GM18499 (cell line): ENCODE measurements around the gene FBF1.
"Not testable (repeated sequence)": the region's sequence is repeated elsewhere in the genome, so short reads cannot be mapped to it uniquely, and the experiment has no call there.

Experiments used
- ATAC-seq: cut with Tn5 transposase; IDR thresholded peaks from one replicate; pipeline ENCODE4 v1.9.1; 2021; ENCODE audit warnings: moderate number of reproducible peaks; ENCODE audit not compliant: insufficient read depth, unreplicated experiment

The FBF1 gene

GRCh38 chr17:75897160-75898019, 43.5 kb downstream of the FBF1 start:
- ATAC-seq: no peak

- no peak for ATAC-seq
Observed at GRCh38 chr17:75896415-75897159, 44.3 kb downstream of the FBF1 start, which contains the start of gene TRIM65. Gene TRIM65, minus strand, starts transcription at chr17:75896951. Its CDS starts 14 bp downstream, at chr17:75896937.

- no peak for ATAC-seq
Observed at GRCh38 chr17:75895370-75896155, 45.3 kb downstream of the FBF1 start.

GRCh38 chr17:75894049-75894733, 46.7 kb downstream of the FBF1 start:
- ATAC-seq: no peak

GRCh38 chr17:75893305-75894048, 47.4 kb downstream of the FBF1 start:
- ATAC-seq: no peak

GRCh38 chr17:75892556-75893224, 48.2 kb downstream of the FBF1 start:
- ATAC-seq: no peak

- ATAC-seq: no peak
Observed at GRCh38 chr17:75891605-75892555, 49.0 kb downstream of the FBF1 start.

- no peak for ATAC-seq
Observed at GRCh38 chr17:75891022-75891604, 49.7 kb downstream of the FBF1 start.

GRCh38 chr17:75889454-75889853, 51.4 kb downstream of the FBF1 start:
- no peak for ATAC-seq

GRCh38 chr17:75888484-75888883, 52.4 kb downstream of the FBF1 start:
- no peak for ATAC-seq

GRCh38 chr17:75885860-75886259, 55.0 kb downstream of the FBF1 start:
- ATAC-seq: not testable (repeated sequence)

GRCh38 chr17:75885431-75885830, 55.4 kb downstream of the FBF1 start:
- ATAC-seq: no peak

GRCh38 chr17:75881678-75882454, 59.0 kb downstream of the FBF1 start:
- no peak for ATAC-seq

- no peak for ATAC-seq
Observed at GRCh38 chr17:75880266-75880665, 60.6 kb downstream of the FBF1 start.

- no peak for ATAC-seq
Observed at GRCh38 chr17:75878174-75878998, 62.5 kb downstream of the FBF1 start, which contains the start of gene TRIM47. Gene TRIM47, minus strand, starts transcription at chr17:75878581. Its CDS starts 33 bp downstream, at chr17:75878548.

- no peak for ATAC-seq
Observed at GRCh38 chr17:75877752-75878173, 63.1 kb downstream of the FBF1 start.
